ENCODE results near the gene DTX4.

DNA sequence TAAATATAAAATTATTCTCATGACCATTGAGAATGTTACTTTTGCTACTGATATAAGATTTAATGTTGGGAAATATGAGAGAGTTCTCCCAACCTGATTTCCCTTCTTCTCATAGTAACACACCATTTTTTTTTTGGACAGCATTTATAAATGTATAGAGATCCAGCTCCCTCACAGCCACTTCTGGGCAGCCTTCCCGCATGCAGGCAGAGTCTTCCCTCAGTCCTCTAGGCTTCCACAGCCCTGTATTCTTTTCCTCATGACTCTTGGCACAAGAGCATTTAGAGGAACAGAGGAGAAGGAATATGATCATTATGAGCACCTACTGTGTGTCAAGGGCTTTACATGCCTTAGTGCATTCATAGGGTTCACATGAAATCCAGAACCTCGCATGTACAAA lies 9.0 kb downstream of the DTX4 start:
- TF ChIP-seq POLR2AphosphoS5 (IDR thresholded peaks at IDR 0.05), result no peak
- TF ChIP-seq POLR2A (IDR thresholded peaks at IDR 0.05; ENCODE audit: low read depth), result no peak
- TF ChIP-seq, protein P1, sequence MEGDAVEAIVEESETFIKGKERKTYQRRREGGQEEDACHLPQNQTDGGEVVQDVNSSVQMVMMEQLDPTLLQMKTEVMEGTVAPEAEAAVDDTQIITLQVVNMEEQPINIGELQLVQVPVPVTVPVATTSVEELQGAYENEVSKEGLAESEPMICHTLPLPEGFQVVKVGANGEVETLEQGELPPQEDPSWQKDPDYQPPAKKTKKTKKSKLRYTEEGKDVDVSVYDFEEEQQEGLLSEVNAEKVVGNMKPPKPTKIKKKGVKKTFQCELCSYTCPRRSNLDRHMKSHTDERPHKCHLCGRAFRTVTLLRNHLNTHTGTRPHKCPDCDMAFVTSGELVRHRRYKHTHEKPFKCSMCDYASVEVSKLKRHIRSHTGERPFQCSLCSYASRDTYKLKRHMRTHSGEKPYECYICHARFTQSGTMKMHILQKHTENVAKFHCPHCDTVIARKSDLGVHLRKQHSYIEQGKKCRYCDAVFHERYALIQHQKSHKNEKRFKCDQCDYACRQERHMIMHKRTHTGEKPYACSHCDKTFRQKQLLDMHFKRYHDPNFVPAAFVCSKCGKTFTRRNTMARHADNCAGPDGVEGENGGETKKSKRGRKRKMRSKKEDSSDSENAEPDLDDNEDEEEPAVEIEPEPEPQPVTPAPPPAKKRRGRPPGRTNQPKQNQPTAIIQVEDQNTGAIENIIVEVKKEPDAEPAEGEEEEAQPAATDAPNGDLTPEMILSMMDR (IDR thresholded peaks at IDR 0.05), result no peak

Data from esophagus muscularis mucosa (tissue), 3 donors.